Astrocyte (in vitro differentiated cells and primary cell): ENCODE measurements around the gene HOXA6. TPM values are rescaled to one million over a fixed set of nuclear protein-coding genes. Genes with fewer than 3 reads are reported as not detected.

Source experiments
- DNase-seq: peaks from one replicate; pipeline ENCODE4 v3.0.0-alpha.2; 2010; ENCODE audit warnings: low read depth
- FAIRE-seq: peaks from 2 replicates; lab custom pipeline; 2011; peaks lifted over from hg19 to GRCh38; lab: Jason Lieb, UNC
- H2AFZ ChIP-seq: 2 replicates; pipeline ENCODE4 v1.6.0; 2012; ENCODE audit warnings: low read depth, low read length, inconsistent platforms
- H3K27ac ChIP-seq: 2 replicates; pipeline ENCODE4 v1.5.1; 2011; ENCODE audit warnings: low read depth, low read length, inconsistent platforms
- H3K27me3 ChIP-seq: 2 replicates; pipeline ENCODE4 v1.6.0; 2011; ENCODE audit warnings: low read length, inconsistent platforms; ENCODE audit not compliant: insufficient read depth
- H3K36me3 ChIP-seq: 2 replicates; pipeline ENCODE4 v1.5.1; 2011; ENCODE audit warnings: low read length, inconsistent platforms; ENCODE audit not compliant: insufficient read depth
- H3K4me1 ChIP-seq: 2 replicates; pipeline ENCODE4 v1.5.1; 2011; ENCODE audit warnings: low read length, inconsistent platforms; ENCODE audit not compliant: insufficient read depth
- H3K4me2 ChIP-seq: 2 replicates; pipeline ENCODE4 v1.6.0; 2012; ENCODE audit warnings: low read length, inconsistent platforms
- H3K4me3 ChIP-seq: 2 replicates; pipeline ENCODE4 v1.5.1; 2011; ENCODE audit warnings: low read depth, mild to moderate bottlenecking, low read length, inconsistent platforms; ENCODE audit not compliant: insufficient read depth
- H3K79me2 ChIP-seq: 2 replicates; pipeline ENCODE4 v1.6.0; 2012; ENCODE audit warnings: mild to moderate bottlenecking, low read length, inconsistent platforms; ENCODE audit not compliant: insufficient read depth
- H3K9ac ChIP-seq: 2 replicates; pipeline ENCODE4 v1.6.0; 2012; ENCODE audit warnings: mild to moderate bottlenecking, low read length, inconsistent platforms
- H3K9me3 ChIP-seq: 2 replicates; pipeline ENCODE4 v1.5.1; 2012; ENCODE audit warnings: low read depth, mild to moderate bottlenecking, low read length, inconsistent platforms; ENCODE audit not compliant: insufficient read depth
- H4K20me1 ChIP-seq: 2 replicates; pipeline ENCODE4 v1.6.0; 2012; ENCODE audit warnings: low read length, inconsistent platforms; ENCODE audit not compliant: insufficient read depth
- H3K27ac Mint-ChIP-seq: one replicate; pipeline ENCODE4 v1.8.0; 2021; ENCODE audit warnings: mild to moderate bottlenecking, mixed read lengths; ENCODE audit not compliant: unreplicated experiment
- H3K27me3 Mint-ChIP-seq: one replicate; pipeline ENCODE4 v1.8.0; 2021; ENCODE audit warnings: low read depth, mixed read lengths; ENCODE audit not compliant: unreplicated experiment
- H3K36me3 Mint-ChIP-seq: one replicate; pipeline ENCODE4 v1.8.0; 2021; ENCODE audit warnings: low read depth, mixed read lengths; ENCODE audit not compliant: unreplicated experiment
- H3K4me1 Mint-ChIP-seq: one replicate; pipeline ENCODE4 v1.8.0; 2021; ENCODE audit warnings: low read depth, mixed read lengths; ENCODE audit not compliant: unreplicated experiment
- H3K4me3 Mint-ChIP-seq: one replicate; pipeline ENCODE4 v1.8.0; 2021; ENCODE audit warnings: mild to moderate bottlenecking, moderate library complexity, mixed read lengths; ENCODE audit not compliant: unreplicated experiment
- H3K9me3 Mint-ChIP-seq: one replicate; pipeline ENCODE4 v1.8.0; 2021; ENCODE audit warnings: mild to moderate bottlenecking, mixed read lengths; ENCODE audit not compliant: unreplicated experiment
- CTCF ChIP-seq: IDR thresholded peaks from 2 replicates; pipeline ENCODE4 v1.5.1; 2011; ENCODE audit warnings: low read depth, mild to moderate bottlenecking, inconsistent platforms, low read length, moderate library complexity; ENCODE audit not compliant: insufficient read depth
- EZH2 ChIP-seq: IDR thresholded peaks from 2 replicates; pipeline ENCODE4 v1.6.1; 2012; ENCODE audit warnings: mild to moderate bottlenecking, low read length, inconsistent platforms; ENCODE audit not compliant: insufficient read depth
- total RNA-seq: library from RNA; stranded (reverse); gene quantifications from 2 replicates; pipeline ENCODE4 v1.2.1, GENCODE V29; 2021

Gene HOXA6
- total RNA-seq, 1 donor from 2014 or later = not detected

- Histone ChIP-seq H3K4me3 (peak overlapping the region; percentile 50), H3K9me3 (no peaks in the 10 kb centered on the region), H3K9ac (peak overlapping the region; percentile 68), H3K36me3 (no peaks in the 10 kb centered on the region), H4K20me1 (peaks cover 7% of the 10 kb centered on the region), H3K4me1 (peaks cover 27% of the 10 kb centered on the region), H3K4me2 (peak overlapping the region; percentile 91), H3K27ac (peak overlapping the region; percentile 72), H3K27me3 (peaks cover 75% of the 10 kb centered on the region), H2AFZ (no peak overlapping the region), H3K79me2 (peaks cover 39% of the 10 kb centered on the region)
- Mint-ChIP-seq H3K36me3 (peaks cover 5% of the 10 kb centered on the region), H3K27me3 (peaks cover 93% of the 10 kb centered on the region), H3K4me3 (no peak overlapping the region), H3K4me1 (peaks cover 2% of the 10 kb centered on the region), H3K9me3 (peaks cover 46% of the 10 kb centered on the region), H3K27ac (no peak overlapping the region)
- TF ChIP-seq EZH2 (no peak), CTCF (no peak)
- FAIRE-seq = no peak
- peak; percentile 36 for DNase-seq
Measured at GRCh38 chr7:27101957-27102580, 45.5 kb downstream of the HOXA6 start.

GRCh38 chr7:27101171-27101956, 46.2 kb downstream of the HOXA6 start:
- peak overlapping the region; percentile 91 for H3K4me2 ChIP-seq
- H3K36me3 ChIP-seq = no peaks in the 10 kb centered on the region
- no peak overlapping the region for H2AFZ ChIP-seq
- DNase-seq = peak; percentile 92
- Mint-ChIP-seq H3K4me1 (peaks cover 2% of the 10 kb centered on the region), H3K36me3 (peaks cover 5% of the 10 kb centered on the region), H3K9me3 (peaks cover 47% of the 10 kb centered on the region), H3K27ac (no peak overlapping the region), H3K27me3 (peaks cover 95% of the 10 kb centered on the region), H3K4me3 (no peak overlapping the region)
- peaks cover 81% of the 10 kb centered on the region for H3K27me3 ChIP-seq
- H3K4me3 ChIP-seq = peak overlapping the region; percentile 50
- peaks cover 40% of the 10 kb centered on the region for H3K79me2 ChIP-seq
- H3K27ac ChIP-seq = peak overlapping the region; percentile 72
- H3K4me1 ChIP-seq = peaks cover 25% of the 10 kb centered on the region
- peaks cover 8% of the 10 kb centered on the region for H4K20me1 ChIP-seq
- H3K9me3 ChIP-seq = no peaks in the 10 kb centered on the region
- FAIRE-seq = no peak
- TF ChIP-seq EZH2 (no peak), CTCF (no peak)
- H3K9ac ChIP-seq = peak overlapping the region; percentile 68
